OCI-LY1 (cell line): ENCODE results near the gene FYTTD1.

Experiments
- EZH2 ChIP-seq: fragments of 200-600 bp; sonication (generic), shearing (Covaris generic); IDR thresholded peaks from 2 replicates; pipeline ENCODE4 v1.8.0; 2017; ENCODE audit warnings: borderline replicate concordance, mixed run types, mild to moderate bottlenecking, antibody characterized with exemption, low read length, moderate library complexity, mixed read lengths
- TF ChIP-seq, protein P1 (sequence below): fragments of 200-600 bp; sonication (generic), shearing (Covaris generic); IDR thresholded peaks from 2 replicates; pipeline ENCODE4 v1.5.1; 2017; ENCODE audit warnings: mild to moderate bottlenecking, antibody characterized with exemption, low read length, moderate library complexity, mixed read lengths

GRCh38 chr3:197795200-197795599 is 45.5 kb downstream of the FYTTD1 start:
- TF ChIP-seq, protein P1, sequence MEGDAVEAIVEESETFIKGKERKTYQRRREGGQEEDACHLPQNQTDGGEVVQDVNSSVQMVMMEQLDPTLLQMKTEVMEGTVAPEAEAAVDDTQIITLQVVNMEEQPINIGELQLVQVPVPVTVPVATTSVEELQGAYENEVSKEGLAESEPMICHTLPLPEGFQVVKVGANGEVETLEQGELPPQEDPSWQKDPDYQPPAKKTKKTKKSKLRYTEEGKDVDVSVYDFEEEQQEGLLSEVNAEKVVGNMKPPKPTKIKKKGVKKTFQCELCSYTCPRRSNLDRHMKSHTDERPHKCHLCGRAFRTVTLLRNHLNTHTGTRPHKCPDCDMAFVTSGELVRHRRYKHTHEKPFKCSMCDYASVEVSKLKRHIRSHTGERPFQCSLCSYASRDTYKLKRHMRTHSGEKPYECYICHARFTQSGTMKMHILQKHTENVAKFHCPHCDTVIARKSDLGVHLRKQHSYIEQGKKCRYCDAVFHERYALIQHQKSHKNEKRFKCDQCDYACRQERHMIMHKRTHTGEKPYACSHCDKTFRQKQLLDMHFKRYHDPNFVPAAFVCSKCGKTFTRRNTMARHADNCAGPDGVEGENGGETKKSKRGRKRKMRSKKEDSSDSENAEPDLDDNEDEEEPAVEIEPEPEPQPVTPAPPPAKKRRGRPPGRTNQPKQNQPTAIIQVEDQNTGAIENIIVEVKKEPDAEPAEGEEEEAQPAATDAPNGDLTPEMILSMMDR = no peak
- TF ChIP-seq EZH2 = no peak
